Endodermal cell (in vitro differentiated cells): Measurements from ENCODE around the gene DCLRE1A. TPM values are rescaled to one million over a fixed set of nuclear protein-coding genes. Genes with fewer than 3 reads are reported as not detected.

Experiments used
- DNase-seq: peaks from one replicate; pipeline ENCODE4 v3.0.0-alpha.2; 2017
- H3K27ac ChIP-seq: 2 replicates; pipeline ENCODE4 v1.5.1; 2013; ENCODE audit warnings: mild to moderate bottlenecking, low read depth, low read length, moderate library complexity
- H3K27me3 ChIP-seq: 2 replicates; pipeline ENCODE4 v1.6.1; 2013; ENCODE audit warnings: mild to moderate bottlenecking, low read length, moderate library complexity; ENCODE audit not compliant: insufficient read depth, control insufficient read depth, poor library complexity, severe bottlenecking
- H3K36me3 ChIP-seq: 2 replicates; pipeline ENCODE4 v1.7.0; 2013; ENCODE audit warnings: mild to moderate bottlenecking, low read length, moderate library complexity; ENCODE audit not compliant: control insufficient read depth, insufficient read depth
- H3K4me1 ChIP-seq: one replicate; pipeline ENCODE4 v1.7.0; 2013; ENCODE audit warnings: low read length; ENCODE audit not compliant: control insufficient read depth, insufficient read depth
- H3K4me3 ChIP-seq: 2 replicates; pipeline ENCODE4 v1.5.1; 2013; ENCODE audit warnings: mild to moderate bottlenecking, low read length, moderate library complexity
- H3K9ac ChIP-seq: 2 replicates; pipeline ENCODE4 v1.6.1; 2013; ENCODE audit warnings: mild to moderate bottlenecking, low read length, moderate library complexity; ENCODE audit not compliant: poor library complexity, severe bottlenecking; ENCODE audit errors: extremely low read depth
- H3K9me3 ChIP-seq: 2 replicates; pipeline ENCODE4 v1.6.1; 2013; ENCODE audit warnings: mild to moderate bottlenecking, low read length, moderate library complexity; ENCODE audit not compliant: control insufficient read depth
- H3K27ac Mint-ChIP-seq: 2 replicates; pipeline ENCODE4 v1.8.0; 2020; ENCODE audit warnings: mixed read lengths
- H3K27me3 Mint-ChIP-seq: 2 replicates; pipeline ENCODE4 v1.8.0; 2021; ENCODE audit warnings: mild to moderate bottlenecking, mixed read lengths; ENCODE audit not compliant: insufficient read depth
- H3K36me3 Mint-ChIP-seq: 2 replicates; pipeline ENCODE4 v1.8.0; 2020; ENCODE audit warnings: low read depth, mixed read lengths
- H3K4me1 Mint-ChIP-seq: 2 replicates; pipeline ENCODE4 v1.8.0; 2020; ENCODE audit warnings: mixed read lengths
- H3K4me3 Mint-ChIP-seq: 2 replicates; pipeline ENCODE4 v1.8.0; 2020; ENCODE audit warnings: mild to moderate bottlenecking, moderate library complexity, mixed read lengths
- H3K9me3 Mint-ChIP-seq: 2 replicates; pipeline ENCODE4 v1.8.0; 2020; ENCODE audit warnings: mild to moderate bottlenecking, mixed read lengths
- CTCF ChIP-seq: fragments of 200-600 bp; sonication (generic); conservative IDR thresholded peaks from 2 replicates; pipeline ENCODE4 v1.5.0; 2021; ENCODE audit warnings: antibody characterized with exemption, mild to moderate bottlenecking
- WGBS, 2 experiments: methylation state at CpG; one replicate each; pipeline versions ENCODE4 v1.1.5 to v1.1.7; 2013; ENCODE audit warnings: missing lambda C conversion rate in 2 of 2, mixed read lengths in 1 of 2; ENCODE audit not compliant: insufficient coverage in 1 of 2, insufficient read length in 1 of 2; 5-methylcytosine and 5-hydroxymethylcytosine counted together
- total RNA-seq, 2 donors: library from RNA; stranded (reverse); fragmentation: NEBNext Ultra II Directional in 1 of 2; extraction: Animal tissue kit (Norgen Biotek cat#: 25700) in 1 of 2; gene quantifications; 2 replicates in 1 of 2; 3 replicates in 1 of 2; pipeline ENCODE4 v1.2.1, GENCODE V29; 2021

The DCLRE1A gene
- total RNA-seq, 2 donors from 2014 or later: 9.6 to 17.8 TPM

- no peak overlapping the region for H3K9ac ChIP-seq
- no peak overlapping the region for H3K27ac Mint-ChIP-seq
- 89 to 98% methylated on average over 4 to 5 of the region's 5 CpGs for WGBS, 2 experiments
Observed at GRCh38 chr10:113849140-113849803, 4.6 kb downstream of the DCLRE1A start.

GRCh38 chr10:113846036-113846435 is 7.8 kb downstream of the DCLRE1A start:
- H3K27me3 ChIP-seq: no peaks in the 10 kb centered on the region
- no peak overlapping the region for H3K9ac ChIP-seq
- 67 to 96% methylated on average over 1 to 2 of the region's 2 CpGs for WGBS, 2 experiments
- no peak overlapping the region for H3K4me3 ChIP-seq
- Mint-ChIP-seq H3K9me3 (no peaks in the 10 kb centered on the region), H3K4me1 (no peaks in the 10 kb centered on the region), H3K4me3 (no peak overlapping the region), H3K36me3 (peaks cover 14% of the 10 kb centered on the region), H3K27ac (no peak overlapping the region), H3K27me3 (no peaks in the 10 kb centered on the region)
- DNase-seq: no peak
- H3K27ac ChIP-seq: no peak overlapping the region
- peaks cover 30% of the 10 kb centered on the region for H3K36me3 ChIP-seq
- no peak for TF ChIP-seq CTCF
- no peaks in the 10 kb centered on the region for H3K9me3 ChIP-seq
- no peaks in the 10 kb centered on the region for H3K4me1 ChIP-seq

More at GRCh38 chr10:113849140-113849803, 4.6 kb downstream of the DCLRE1A start:
- no peaks in the 10 kb centered on the region for H3K9me3 Mint-ChIP-seq
- H3K27me3 Mint-ChIP-seq: no peaks in the 10 kb centered on the region
- Histone ChIP-seq H3K4me3 (no peak overlapping the region), H3K9me3 (no peaks in the 10 kb centered on the region), H3K4me1 (no peaks in the 10 kb centered on the region), H3K27ac (no peak overlapping the region), H3K27me3 (no peaks in the 10 kb centered on the region), H3K36me3 (peaks cover 13% of the 10 kb centered on the region)
- DNase-seq: no peak
- H3K36me3 Mint-ChIP-seq: peaks cover 7% of the 10 kb centered on the region
- TF ChIP-seq CTCF: no peak
- peaks cover 3% of the 10 kb centered on the region for H3K4me1 Mint-ChIP-seq
- H3K4me3 Mint-ChIP-seq: no peak overlapping the region

- no peak for TF ChIP-seq CTCF
- H3K27me3 Mint-ChIP-seq: no peaks in the 10 kb centered on the region
- H3K9me3 Mint-ChIP-seq: no peaks in the 10 kb centered on the region
- peaks cover 15% of the 10 kb centered on the region for H3K36me3 Mint-ChIP-seq
- Histone ChIP-seq H3K4me3 (no peak overlapping the region), H3K9ac (no peak overlapping the region), H3K4me1 (no peaks in the 10 kb centered on the region), H3K9me3 (no peaks in the 10 kb centered on the region), H3K27me3 (no peaks in the 10 kb centered on the region), H3K36me3 (peaks cover 30% of the 10 kb centered on the region), H3K27ac (no peak overlapping the region)
- DNase-seq: no peak
- H3K4me1 Mint-ChIP-seq: no peaks in the 10 kb centered on the region
- no peak overlapping the region for H3K4me3 Mint-ChIP-seq
- H3K27ac Mint-ChIP-seq: no peak overlapping the region
- WGBS, 2 experiments: 93 to 95% methylated on average over 4 to 6 of the region's 6 CpGs
Observed at GRCh38 chr10:113843972-113844485, 9.9 kb downstream of the DCLRE1A start.
